ENCODE data around the gene SPNS3. TPM values are rescaled to one million over a fixed set of nuclear protein-coding genes. Genes with fewer than 3 reads are reported as not detected.

Gene SPNS3
- total RNA-seq, 4 donors from 2014 or later = 1.7 TPM; not detected in 3

DNA sequence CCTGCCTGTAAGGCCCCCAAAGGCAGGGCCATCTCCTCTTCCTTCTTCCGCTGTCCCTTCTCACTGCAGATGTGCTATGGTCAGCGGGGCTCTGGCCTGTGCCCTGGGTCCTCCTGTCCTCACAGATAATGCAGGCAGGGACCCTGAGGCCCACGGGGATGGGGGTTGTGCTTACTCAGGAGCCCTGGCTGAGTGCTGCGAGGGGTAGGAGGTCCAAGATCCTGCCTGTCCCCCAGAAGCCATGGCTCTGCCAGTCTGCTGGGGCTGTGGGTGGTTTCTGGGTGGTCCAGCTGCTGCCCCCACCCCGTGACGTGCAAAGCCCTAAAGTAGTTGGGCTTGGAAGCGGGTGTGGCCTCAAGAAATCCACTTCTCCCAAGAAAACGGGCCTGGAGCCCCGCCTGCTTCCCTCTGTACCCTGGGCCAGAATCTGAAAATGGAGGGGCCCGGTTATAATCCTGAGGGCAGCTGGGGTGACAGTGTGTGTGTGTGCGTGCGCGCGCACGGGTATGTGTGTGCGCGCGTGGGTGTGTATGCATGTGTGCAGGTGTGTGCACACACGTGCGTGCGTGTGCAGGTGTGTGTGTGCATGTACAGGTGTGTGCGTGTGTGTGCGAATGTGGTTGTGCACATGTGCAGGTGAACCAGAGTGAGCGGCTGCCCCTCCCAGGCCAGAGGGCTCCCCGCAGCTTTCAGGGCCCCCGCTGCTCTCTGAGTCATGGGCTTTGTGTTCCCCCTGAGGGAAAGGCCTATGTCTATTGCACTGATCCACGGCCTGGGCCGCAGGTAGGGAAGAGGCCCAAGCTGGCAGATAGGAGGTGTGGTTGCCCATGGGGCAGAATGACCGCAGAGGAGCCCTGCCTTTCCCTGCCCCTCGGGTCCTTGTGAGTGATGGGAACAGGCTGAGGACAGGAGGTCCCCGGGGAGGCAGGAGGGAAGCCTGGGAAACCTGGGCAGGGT lies 78.7 kb downstream of the SPNS3 start:
- TF ChIP-seq, protein P1, sequence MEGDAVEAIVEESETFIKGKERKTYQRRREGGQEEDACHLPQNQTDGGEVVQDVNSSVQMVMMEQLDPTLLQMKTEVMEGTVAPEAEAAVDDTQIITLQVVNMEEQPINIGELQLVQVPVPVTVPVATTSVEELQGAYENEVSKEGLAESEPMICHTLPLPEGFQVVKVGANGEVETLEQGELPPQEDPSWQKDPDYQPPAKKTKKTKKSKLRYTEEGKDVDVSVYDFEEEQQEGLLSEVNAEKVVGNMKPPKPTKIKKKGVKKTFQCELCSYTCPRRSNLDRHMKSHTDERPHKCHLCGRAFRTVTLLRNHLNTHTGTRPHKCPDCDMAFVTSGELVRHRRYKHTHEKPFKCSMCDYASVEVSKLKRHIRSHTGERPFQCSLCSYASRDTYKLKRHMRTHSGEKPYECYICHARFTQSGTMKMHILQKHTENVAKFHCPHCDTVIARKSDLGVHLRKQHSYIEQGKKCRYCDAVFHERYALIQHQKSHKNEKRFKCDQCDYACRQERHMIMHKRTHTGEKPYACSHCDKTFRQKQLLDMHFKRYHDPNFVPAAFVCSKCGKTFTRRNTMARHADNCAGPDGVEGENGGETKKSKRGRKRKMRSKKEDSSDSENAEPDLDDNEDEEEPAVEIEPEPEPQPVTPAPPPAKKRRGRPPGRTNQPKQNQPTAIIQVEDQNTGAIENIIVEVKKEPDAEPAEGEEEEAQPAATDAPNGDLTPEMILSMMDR (IDR thresholded peaks at IDR 0.05; ENCODE audit: low read depth) = no peak

DNA sequence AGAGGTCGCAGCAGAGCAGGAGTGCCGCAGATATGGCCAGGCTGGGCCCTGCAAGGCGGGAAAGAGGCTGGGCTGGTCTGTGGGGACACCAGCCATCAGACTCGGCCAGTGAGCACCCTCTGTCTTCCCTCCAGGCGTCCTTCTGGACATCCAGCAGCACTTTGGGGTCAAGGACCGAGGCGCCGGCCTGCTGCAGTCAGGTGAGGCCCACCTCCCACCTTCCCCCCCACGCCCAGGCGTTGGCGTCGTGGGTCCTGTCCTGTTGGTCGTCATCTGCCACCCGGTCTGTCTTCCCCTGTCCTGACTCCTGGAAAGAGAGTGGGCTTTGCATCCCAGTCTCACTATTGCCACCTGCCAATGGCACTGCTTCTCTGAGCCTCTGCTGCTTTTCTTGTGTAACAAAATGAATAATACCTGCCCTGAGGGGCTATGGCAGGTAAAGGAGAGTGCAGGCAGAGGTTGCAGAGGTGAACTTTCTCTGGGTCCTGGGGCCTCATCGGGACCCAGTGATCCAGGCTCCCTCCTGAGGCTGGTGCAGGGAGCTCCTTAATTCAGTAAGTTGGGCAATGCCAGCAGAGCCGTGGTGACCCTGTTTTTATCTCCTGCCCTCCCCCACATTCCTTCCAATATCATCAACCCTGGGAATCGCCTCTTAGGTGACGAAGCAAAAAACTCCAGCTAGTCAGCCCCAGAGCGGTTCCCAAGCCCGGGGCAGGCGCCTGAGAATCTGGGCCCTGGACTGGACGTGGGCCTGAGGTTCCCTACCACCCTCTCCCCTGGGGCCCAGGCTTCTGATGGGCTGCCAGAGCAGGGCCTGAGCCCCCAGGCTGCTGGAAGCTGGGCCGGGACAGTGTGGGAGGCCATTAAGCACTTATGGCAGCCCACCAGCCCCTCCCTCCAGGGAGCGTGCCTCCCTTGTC lies 79.6 kb downstream of the SPNS3 start:
- TF ChIP-seq, protein P1 (IDR thresholded peaks at IDR 0.05; ENCODE audit: low read depth) = no peak

GRCh38 chr17:4514206-4514605 lies 80.5 kb downstream of the SPNS3 start:
- TF ChIP-seq, protein P1 (IDR thresholded peaks at IDR 0.05; ENCODE audit: low read depth) = no peak

- TF ChIP-seq, protein P1 (IDR thresholded peaks at IDR 0.05; ENCODE audit: low read depth) = no peak
These were observed 81.0 kb downstream of the SPNS3 start for GRCh38 chr17:4514779-4515178.

DNA sequence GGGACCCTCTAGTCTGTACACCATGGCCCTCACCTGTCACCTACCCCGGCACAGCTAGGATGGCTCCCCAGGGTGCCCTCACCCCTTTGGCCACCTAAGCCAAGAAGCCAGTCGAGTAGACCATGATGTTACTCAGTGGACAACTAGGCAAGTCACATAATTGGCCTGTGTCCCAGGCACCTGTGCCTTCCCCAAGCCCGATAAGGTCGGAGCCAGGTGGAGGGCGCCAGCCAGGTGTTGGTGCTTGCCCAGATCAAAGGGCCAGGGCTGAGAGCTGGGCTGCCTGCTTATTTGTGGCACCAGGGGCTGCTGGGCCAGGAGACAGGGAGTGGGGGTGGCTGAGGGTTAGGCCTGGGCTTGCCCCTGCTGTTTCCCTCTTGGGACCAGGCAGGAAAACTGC lies 81.8 kb downstream of the SPNS3 start:
- TF ChIP-seq, protein P1 (IDR thresholded peaks at IDR 0.05; ENCODE audit: low read depth) = no peak

DNA sequence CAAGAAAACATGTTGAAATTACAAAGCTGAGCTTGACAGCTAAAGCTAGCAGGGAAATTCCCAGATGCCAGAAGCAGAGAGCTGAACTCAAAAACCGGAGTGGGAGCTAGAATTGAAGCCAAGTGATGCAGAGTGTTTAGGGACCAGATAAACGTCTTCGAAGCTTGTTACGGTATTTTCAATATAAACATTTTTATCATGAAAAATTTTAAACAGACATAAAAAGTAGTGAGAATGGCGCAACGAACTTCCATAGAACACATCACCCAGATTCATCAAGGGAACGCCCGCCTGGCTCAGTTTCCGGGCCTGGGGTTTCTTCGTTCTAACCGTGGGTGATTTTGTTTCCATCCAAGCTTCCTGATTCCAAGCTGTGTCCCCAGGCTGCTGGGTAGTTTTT lies 83.0 kb downstream of the SPNS3 start:
- TF ChIP-seq, protein P1 (IDR thresholded peaks at IDR 0.05; ENCODE audit: low read depth) = no peak

DNA sequence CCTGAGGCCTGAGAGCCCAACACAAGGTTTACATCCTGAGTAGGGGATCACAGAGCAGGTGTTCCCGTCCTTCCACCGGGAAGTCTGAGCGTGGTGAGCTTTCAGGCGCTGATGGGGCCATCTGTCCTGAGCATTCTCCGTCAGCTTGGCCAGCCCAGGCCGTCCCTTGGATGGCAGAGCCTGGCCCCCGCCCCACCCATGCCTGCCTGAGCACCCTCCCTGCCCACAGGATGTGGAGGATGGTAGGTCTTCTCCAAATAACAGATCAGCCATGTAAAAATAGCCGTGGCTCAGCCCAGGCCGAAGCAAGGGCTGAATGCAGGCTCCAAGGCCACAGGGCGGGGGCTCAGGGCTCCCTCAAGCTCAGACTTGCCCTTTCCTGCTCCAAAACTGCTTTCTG lies 85.2 kb downstream of the SPNS3 start:
- TF ChIP-seq, protein P1 (IDR thresholded peaks at IDR 0.05; ENCODE audit: low read depth) = no peak
